HG03521 (cell line): ENCODE measurements around the gene KIFC3.
"Not testable (repeated sequence)": the region's sequence is repeated elsewhere in the genome, so short reads cannot be mapped to it uniquely, and the experiment has no call there.

Experiments used
- ATAC-seq: cut with Tn5 transposase; IDR thresholded peaks from one replicate; pipeline ENCODE4 v1.9.1; 2021; ENCODE audit warnings: mild to moderate bottlenecking, moderate library complexity; ENCODE audit not compliant: unreplicated experiment

KIFC3 gene

GRCh38 chr16:57826052-57826451 is 23.8 kb upstream of the KIFC3 start:
- ATAC-seq, result no peak

- no peak for ATAC-seq
Observed at GRCh38 chr16:57825298-57826044, 23.2 kb upstream of the KIFC3 start.

GRCh38 chr16:57824888-57825287 is 22.6 kb upstream of the KIFC3 start:
- ATAC-seq, result no peak

GRCh38 chr16:57823836-57824235 is 21.5 kb upstream of the KIFC3 start:
- no peak for ATAC-seq

- no peak for ATAC-seq
Observed at GRCh38 chr16:57822856-57823255, 20.6 kb upstream of the KIFC3 start.

- ATAC-seq, result no peak
Observed at GRCh38 chr16:57822018-57822553, 19.8 kb upstream of the KIFC3 start.

- ATAC-seq, result no peak
Observed at GRCh38 chr16:57821149-57821971, 19.1 kb upstream of the KIFC3 start.

- no peak for ATAC-seq
Observed at GRCh38 chr16:57818377-57819064, 16.2 kb upstream of the KIFC3 start.

GRCh38 chr16:57817680-57818079 is 15.4 kb upstream of the KIFC3 start:
- ATAC-seq, result no peak

- ATAC-seq, result no peak
Observed at GRCh38 chr16:57815987-57816745, 13.9 kb upstream of the KIFC3 start.

GRCh38 chr16:57814896-57815295 is 12.6 kb upstream of the KIFC3 start:
- no peak for ATAC-seq

GRCh38 chr16:57813466-57813865 is 11.2 kb upstream of the KIFC3 start:
- no peak for ATAC-seq

- not testable (repeated sequence) for ATAC-seq
Observed at GRCh38 chr16:57811340-57811739, 9.0 kb upstream of the KIFC3 start.

- peak; percentile 99 for ATAC-seq
Observed at GRCh38 chr16:57810197-57811031, 8.1 kb upstream of the KIFC3 start.

GRCh38 chr16:57809276-57810196 is 7.2 kb upstream of the KIFC3 start:
- ATAC-seq, result peak; percentile 16

GRCh38 chr16:57808589-57809228 is 6.4 kb upstream of the KIFC3 start:
- ATAC-seq, result no peak

- ATAC-seq, result no peak
Observed at GRCh38 chr16:57807968-57808528, 5.8 kb upstream of the KIFC3 start.
